Middle frontal gyrus (tissue), 1 donor: ENCODE results near the gene TUT7.

Source experiments
- DNase-seq: peaks from one replicate; pipeline ENCODE4 v3.0.0-alpha.2; 2015; ENCODE audit warnings: low spot score; ENCODE audit errors: extremely low spot score

Gene TUT7

DNA sequence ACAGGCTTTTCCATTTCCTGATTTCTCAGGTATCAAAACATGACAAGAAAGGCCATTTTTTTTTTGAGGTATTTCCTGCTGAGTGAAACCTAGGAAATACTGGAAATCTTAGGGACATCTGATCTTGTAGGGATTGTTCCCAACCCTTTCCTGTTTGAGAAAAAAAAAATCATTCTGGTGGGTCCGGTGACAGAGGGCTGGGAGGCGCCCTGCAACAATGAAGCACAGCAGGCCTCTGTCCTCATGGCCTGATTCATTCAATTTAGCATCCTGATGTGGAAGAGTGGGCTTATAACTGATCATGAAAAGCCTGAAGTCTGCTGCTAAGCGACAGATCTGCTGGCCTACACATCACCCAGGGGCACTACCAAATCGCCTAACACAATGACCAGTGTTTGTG lies 91.7 kb downstream of the TUT7 start:
- no peak for DNase-seq

- no peak for DNase-seq
These were observed 94.7 kb downstream of the TUT7 start, which contains the start of gene C9orf153 for GRCh38 chr9:86259557-86259956. Gene C9orf153, minus strand, starts transcription at chr9:86259657. Its CDS starts 30,054 bp downstream, at chr9:86229603.

DNA sequence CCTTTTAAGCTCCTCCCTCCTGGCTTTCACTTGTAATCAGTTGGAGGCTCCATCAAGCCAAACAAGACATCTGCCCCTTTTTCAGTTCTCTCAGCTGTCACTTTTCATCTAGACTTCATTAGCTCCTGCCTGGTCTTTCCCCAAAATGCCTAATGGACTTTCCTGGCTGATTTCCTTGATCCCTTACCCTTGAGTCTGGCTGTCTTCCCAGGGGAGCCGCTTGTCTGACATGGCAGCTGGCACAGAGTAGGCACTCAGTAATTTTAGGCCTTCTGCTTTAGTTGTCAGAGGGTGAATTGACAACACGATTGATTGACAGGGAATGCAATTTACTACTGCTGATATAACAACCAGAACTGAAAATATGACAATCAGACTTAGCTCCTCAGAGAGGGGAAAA lies 96.8 kb downstream of the TUT7 start:
- DNase-seq, result no peak

GRCh38 chr9:86256653-86257052 lies 97.6 kb downstream of the TUT7 start:
- DNase-seq, result no peak

GRCh38 chr9:86253577-86253976 lies 100.6 kb downstream of the TUT7 start:
- no peak for DNase-seq

DNA sequence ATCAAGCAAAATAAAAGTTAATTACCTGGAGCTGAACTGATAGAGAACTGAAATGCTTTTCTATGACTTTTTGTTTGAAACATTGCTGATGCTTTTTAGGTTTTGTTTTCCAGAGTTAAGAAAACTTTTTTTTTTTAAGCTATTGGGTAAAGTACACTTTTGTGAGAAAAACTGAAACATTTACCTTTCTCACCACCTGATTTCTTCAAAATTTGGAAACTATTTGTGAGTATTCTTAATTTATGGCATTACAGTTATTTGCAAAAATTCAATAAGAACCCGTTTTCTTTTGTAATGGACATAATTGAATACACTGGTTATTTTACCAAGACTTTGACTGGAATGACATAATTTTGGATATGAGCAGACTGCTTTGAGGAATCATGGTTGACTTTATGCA lies 101.3 kb downstream of the TUT7 start:
- no peak for DNase-seq

DNA sequence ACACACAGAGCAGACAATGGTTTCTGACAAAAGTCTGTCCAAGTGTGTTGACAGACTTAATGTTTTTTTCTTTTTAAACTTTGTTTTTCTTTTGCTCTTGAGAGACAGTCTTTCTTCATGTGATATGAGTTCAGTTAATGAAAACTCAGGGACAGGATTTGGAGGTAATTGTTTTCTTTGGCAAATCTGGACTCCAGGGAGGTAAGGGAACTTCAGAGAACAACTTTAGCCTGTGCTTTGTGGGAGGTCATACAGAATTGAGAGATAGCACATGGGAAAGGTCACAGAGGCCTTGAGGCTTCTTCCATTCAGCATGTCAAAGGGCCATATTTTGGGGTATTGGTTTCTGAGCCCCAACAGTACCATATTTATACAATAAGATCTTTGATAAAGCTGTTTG lies 104.1 kb downstream of the TUT7 start:
- DNase-seq, result no peak

GRCh38 chr9:86248746-86249145 lies 105.5 kb downstream of the TUT7 start:
- DNase-seq, result no peak

DNA sequence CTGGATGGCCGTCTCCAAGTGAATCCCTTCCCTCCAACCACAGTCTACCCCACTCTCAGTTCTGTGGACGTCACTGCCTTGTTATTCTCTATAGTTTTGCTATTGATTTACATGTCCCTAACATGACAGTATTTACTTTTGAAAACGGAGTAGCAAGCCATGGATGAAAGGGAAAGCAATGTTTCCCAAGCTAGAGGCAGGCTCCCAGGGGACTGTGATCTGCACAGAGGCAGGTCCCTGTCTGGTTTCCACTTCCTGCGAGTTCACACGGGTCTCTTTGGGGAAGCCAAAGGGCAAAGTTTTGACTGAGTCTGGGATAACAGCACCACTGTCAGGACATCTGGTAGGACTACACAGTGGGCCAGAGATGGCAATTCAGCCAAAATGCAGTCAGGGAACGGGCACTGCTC lies 107.5 kb downstream of the TUT7 start:
- no peak for DNase-seq

- DNase-seq, result no peak
These were observed 112.1 kb downstream of the TUT7 start for GRCh38 chr9:86242071-86242470.

- DNase-seq, result no peak
These were observed 113.0 kb downstream of the TUT7 start for GRCh38 chr9:86241216-86241615.

GRCh38 chr9:86238861-86239770 lies 115.1 kb downstream of the TUT7 start:
- no peak for DNase-seq
